GM18861 (cell line): ENCODE measurements around the gene CADPS.

ENCODE experiments used
- ATAC-seq: cut with Tn5 transposase; IDR thresholded peaks from one replicate; pipeline ENCODE4 v1.9.1; 2021; ENCODE audit not compliant: unreplicated experiment

Gene CADPS

GRCh38 chr3:62653796-62654195 is 221.4 kb downstream of the CADPS start:
- no peak for ATAC-seq

- no peak for ATAC-seq
Measured at GRCh38 chr3:62647711-62648110, 227.5 kb downstream of the CADPS start.

GRCh38 chr3:62644493-62644892 is 230.7 kb downstream of the CADPS start:
- no peak for ATAC-seq

GRCh38 chr3:62638316-62638715 is 236.9 kb downstream of the CADPS start:
- ATAC-seq = no peak

GRCh38 chr3:62636235-62636826 is 238.9 kb downstream of the CADPS start:
- ATAC-seq = no peak

GRCh38 chr3:62632510-62633294 is 242.5 kb downstream of the CADPS start:
- no peak for ATAC-seq

- no peak for ATAC-seq
Measured at GRCh38 chr3:62631488-62631887, 243.7 kb downstream of the CADPS start.

GRCh38 chr3:62630664-62631063 is 244.6 kb downstream of the CADPS start:
- ATAC-seq = no peak

- no peak for ATAC-seq
Measured at GRCh38 chr3:62625268-62625667, 249.9 kb downstream of the CADPS start.

GRCh38 chr3:62624185-62624584 is 251.0 kb downstream of the CADPS start:
- no peak for ATAC-seq

GRCh38 chr3:62622553-62623174 is 252.6 kb downstream of the CADPS start:
- no peak for ATAC-seq

GRCh38 chr3:62621925-62622324 is 253.3 kb downstream of the CADPS start:
- ATAC-seq = no peak

- no peak for ATAC-seq
Measured at GRCh38 chr3:62621176-62621575, 254.0 kb downstream of the CADPS start.

- ATAC-seq = no peak
Measured at GRCh38 chr3:62615258-62615849, 259.9 kb downstream of the CADPS start.

- no peak for ATAC-seq
Measured at GRCh38 chr3:62614527-62614926, 260.7 kb downstream of the CADPS start.

- ATAC-seq = no peak
Measured at GRCh38 chr3:62611541-62612240, 263.5 kb downstream of the CADPS start.

GRCh38 chr3:62607287-62608029 is 267.8 kb downstream of the CADPS start:
- ATAC-seq = no peak

- ATAC-seq = no peak
Measured at GRCh38 chr3:62605413-62606068, 269.7 kb downstream of the CADPS start.

- no peak for ATAC-seq
Measured at GRCh38 chr3:62604751-62605351, 270.4 kb downstream of the CADPS start.

- ATAC-seq = no peak
Measured at GRCh38 chr3:62604298-62604697, 270.9 kb downstream of the CADPS start.
